Left lung (tissue), 14 donors: Measurements from ENCODE around the gene SAMD9. TPM values are rescaled to one million over a fixed set of nuclear protein-coding genes. Genes with fewer than 3 reads are reported as not detected.

ENCODE experiments used
- ATAC-seq: fragments of 200-7000 bp; cut with Tn5 transposase; one replicate; pipeline ENCODE4 v1.9.1; 2020; ENCODE audit warnings: moderate library complexity
- DNase-seq, 4 donors: peaks; one replicate each; pipeline ENCODE4 v3.0.0-alpha.2; 2013 to 2020
- H3K27ac ChIP-seq, 2 donors: fragments of 200-600 bp; sonication (generic) in 1 of 2; one replicate each; pipeline versions ENCODE4 v1.5.0 to v1.8.0; 2020 to 2021
- H3K27me3 ChIP-seq, 2 donors: fragments of 200-600 bp; sonication (generic) in 1 of 2; one replicate each; pipeline versions ENCODE4 v1.5.0 to v1.8.0; 2020 to 2021
- H3K36me3 ChIP-seq, 2 donors: fragments of 200-600 bp; sonication (generic) in 1 of 2; one replicate each; pipeline versions ENCODE4 v1.5.0 to v1.8.0; 2020 to 2021
- H3K4me1 ChIP-seq, 2 donors: fragments of 200-600 bp; one replicate each; pipeline ENCODE4 v1.8.0; 2021
- H3K4me3 ChIP-seq, 2 donors: fragments of 200-600 bp; sonication (generic) in 1 of 2; one replicate each; pipeline versions ENCODE4 v1.5.0 to v1.8.0; 2020 to 2021; ENCODE audit warnings: mild to moderate bottlenecking in 1 of 2
- H3K9me3 ChIP-seq, 2 donors: fragments of 200-600 bp; sonication (generic) in 1 of 2; one replicate each; pipeline versions ENCODE4 v1.5.0 to v1.8.0; 2020 to 2021
- intact Hi-C, 2 donors: fragments of 100-400 bp; cut with DNase I; formaldehyde crosslinking; loops; one replicate each; pipeline versions ENCODE4 v1.11.2 to v1.14.2; 2022
- long read RNA-seq, 12 donors: library from polyadenylated mRNA in 2 of 12; unstranded in 2 of 12; transcript quantifications; one replicate each; pipeline ENCODE4 v2.0.0 and lab custom pipeline, GENCODE V29; 2019 to 2026
- polyA plus RNA-seq, 6 donors: library from polyadenylated mRNA; unstranded; fragments of 120-200 nt; gene quantifications; one replicate each; pipeline ENCODE4 v1.2.1, GENCODE V29; 2013; ENCODE audit not compliant: insufficient read length in 6 of 6
- total RNA-seq, 2 donors: library from RNA; stranded (reverse); fragmentation: NEBNext Ultra II Directional; extraction: Animal tissue kit (Norgen Biotek cat#: 25700); gene quantifications; one replicate each; pipeline ENCODE4 v1.2.1, GENCODE V29; 2021
- TF ChIP-seq, protein P1 (sequence below), 2 donors: fragments of 200-600 bp; sonication (generic) in 1 of 2; IDR thresholded peaks; one replicate each; pipeline versions ENCODE4 v1.5.0 to v1.8.0; 2021; ENCODE audit warnings: antibody characterized with exemption in 2 of 2
- donor health status: DM: no; HTN: yes; CAD: no.
- donor health status: DM: no; HTN: no; CAD: no.

The SAMD9 gene
- total RNA-seq (10 to 100 TPM; 13.5 to 18.7 TPM), polyA plus RNA-seq (10 to 100 TPM in 3 of 6 donors, 1 to 10 TPM in 3; 8.8 to 11.7 (median 10.2) TPM)
- long read RNA-seq, donor 1, full-length matches to known transcripts = 8 of 8 reads
- long read RNA-seq, donor 1, partial matches to known transcripts = 0 of 8 reads
- long read RNA-seq, donor 1, other reads (novel, unspliced or antisense) = 0 of 8 reads
- long read RNA-seq, donor 2, full-length matches to known transcripts = 6 of 6 reads
- long read RNA-seq, donor 2, partial matches to known transcripts = 0 of 6 reads
- long read RNA-seq, donor 2, other reads (novel, unspliced or antisense) = 0 of 6 reads
- long read RNA-seq, donor 3, full-length matches to known transcripts = 1 of 1 reads
- long read RNA-seq, donor 3, partial matches to known transcripts = 0 of 1 reads
- long read RNA-seq, donor 3, other reads (novel, unspliced or antisense) = 0 of 1 reads
- long read RNA-seq, donor 4, full-length matches to known transcripts = 6 of 6 reads
- long read RNA-seq, donor 4, partial matches to known transcripts = 0 of 6 reads
- long read RNA-seq, donor 4, other reads (novel, unspliced or antisense) = 0 of 6 reads
- long read RNA-seq, donor 5, full-length matches to known transcripts = 5 of 5 reads
- long read RNA-seq, donor 5, partial matches to known transcripts = 0 of 5 reads
- long read RNA-seq, donor 5, other reads (novel, unspliced or antisense) = 0 of 5 reads
- long read RNA-seq, donor 6, full-length matches to known transcripts = 3 of 3 reads
- long read RNA-seq, donor 6, partial matches to known transcripts = 0 of 3 reads
- long read RNA-seq, donor 6, other reads (novel, unspliced or antisense) = 0 of 3 reads
- long read RNA-seq, donor 7, full-length matches to known transcripts = 1 of 1 reads
- long read RNA-seq, donor 7, partial matches to known transcripts = 0 of 1 reads
- long read RNA-seq, donor 7, other reads (novel, unspliced or antisense) = 0 of 1 reads
- long read RNA-seq, donor 8, full-length matches to known transcripts = 1 of 1 reads
- long read RNA-seq, donor 8, partial matches to known transcripts = 0 of 1 reads
- long read RNA-seq, donor 8, other reads (novel, unspliced or antisense) = 0 of 1 reads
- long read RNA-seq, donor 9 = 0 reads
- long read RNA-seq, donor 10, full-length matches to known transcripts = 3 of 3 reads
- long read RNA-seq, donor 10, partial matches to known transcripts = 0 of 3 reads
- long read RNA-seq, donor 10, other reads (novel, unspliced or antisense) = 0 of 3 reads
- long read RNA-seq, donor 11, full-length matches to known transcripts = 2 of 2 reads
- long read RNA-seq, donor 11, partial matches to known transcripts = 0 of 2 reads
- long read RNA-seq, donor 11, other reads (novel, unspliced or antisense) = 0 of 2 reads
- long read RNA-seq, donor 12, full-length matches to known transcripts = 2 of 2 reads
- long read RNA-seq, donor 12, partial matches to known transcripts = 0 of 2 reads
- long read RNA-seq, donor 12, other reads (novel, unspliced or antisense) = 0 of 2 reads

DNA sequence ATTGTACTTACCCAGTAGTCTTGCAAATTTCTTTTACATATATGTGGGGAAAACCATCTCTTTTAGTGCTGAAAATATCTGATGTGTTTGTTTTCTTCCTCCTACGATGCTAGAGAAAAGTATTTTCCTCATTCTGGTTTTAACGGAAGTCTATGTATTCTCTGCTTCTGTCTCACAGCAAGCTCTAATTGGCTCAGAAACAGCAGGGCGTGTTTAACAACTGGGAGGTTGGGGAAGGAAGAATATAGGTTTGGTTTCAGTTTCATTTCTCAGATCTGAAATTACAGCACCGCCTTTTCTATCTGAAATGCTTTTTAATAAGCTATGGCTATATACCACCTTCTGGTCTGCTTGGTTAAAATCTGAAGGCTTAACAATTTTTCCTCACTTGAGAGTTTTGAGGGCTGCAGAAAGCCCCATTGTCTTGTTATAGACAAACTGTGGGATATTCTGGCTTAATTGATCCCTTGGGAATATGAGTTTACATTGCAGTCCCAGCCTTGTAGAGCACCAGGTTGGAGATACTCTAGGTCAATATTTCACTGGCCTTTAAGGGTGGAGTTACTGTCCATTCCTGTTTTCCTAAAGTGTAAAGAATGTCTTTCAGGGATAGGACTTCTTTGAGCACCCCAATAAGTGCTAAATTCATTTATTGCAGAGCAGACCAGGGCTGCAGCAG, at the start of gene SAMD9:
Gene SAMD9, minus strand, starts transcription at position 128 of the 679 bp plus-strand sequence. CDS start 11,882 bp downstream, outside the sequence.
- peaks cover 0 to 5% of the 10 kb centered on the region in 2 donors for H3K36me3 ChIP-seq
- peak in 3 of 4 donors; percentile 64 to 89 (median 66) for DNase-seq
- peak; percentile 99 for ATAC-seq
- intact Hi-C loops = no loop called here
- peak within 1 kb of the TSS; percentile 30 to 52 for H3K4me3 ChIP-seq
- no peaks in the 10 kb centered on the region for H3K27me3 ChIP-seq
- H3K4me1 ChIP-seq = peaks cover 8 to 32% of the 10 kb centered on the region in 2 donors
- TF ChIP-seq, protein P1, sequence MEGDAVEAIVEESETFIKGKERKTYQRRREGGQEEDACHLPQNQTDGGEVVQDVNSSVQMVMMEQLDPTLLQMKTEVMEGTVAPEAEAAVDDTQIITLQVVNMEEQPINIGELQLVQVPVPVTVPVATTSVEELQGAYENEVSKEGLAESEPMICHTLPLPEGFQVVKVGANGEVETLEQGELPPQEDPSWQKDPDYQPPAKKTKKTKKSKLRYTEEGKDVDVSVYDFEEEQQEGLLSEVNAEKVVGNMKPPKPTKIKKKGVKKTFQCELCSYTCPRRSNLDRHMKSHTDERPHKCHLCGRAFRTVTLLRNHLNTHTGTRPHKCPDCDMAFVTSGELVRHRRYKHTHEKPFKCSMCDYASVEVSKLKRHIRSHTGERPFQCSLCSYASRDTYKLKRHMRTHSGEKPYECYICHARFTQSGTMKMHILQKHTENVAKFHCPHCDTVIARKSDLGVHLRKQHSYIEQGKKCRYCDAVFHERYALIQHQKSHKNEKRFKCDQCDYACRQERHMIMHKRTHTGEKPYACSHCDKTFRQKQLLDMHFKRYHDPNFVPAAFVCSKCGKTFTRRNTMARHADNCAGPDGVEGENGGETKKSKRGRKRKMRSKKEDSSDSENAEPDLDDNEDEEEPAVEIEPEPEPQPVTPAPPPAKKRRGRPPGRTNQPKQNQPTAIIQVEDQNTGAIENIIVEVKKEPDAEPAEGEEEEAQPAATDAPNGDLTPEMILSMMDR (IDR thresholded peaks at IDR 0.05) = no peak
- peaks cover 0 to 10% of the 10 kb centered on the region in 2 donors for H3K9me3 ChIP-seq
- H3K27ac ChIP-seq = peak within 1 kb of the TSS; percentile 73 to 82

DNA sequence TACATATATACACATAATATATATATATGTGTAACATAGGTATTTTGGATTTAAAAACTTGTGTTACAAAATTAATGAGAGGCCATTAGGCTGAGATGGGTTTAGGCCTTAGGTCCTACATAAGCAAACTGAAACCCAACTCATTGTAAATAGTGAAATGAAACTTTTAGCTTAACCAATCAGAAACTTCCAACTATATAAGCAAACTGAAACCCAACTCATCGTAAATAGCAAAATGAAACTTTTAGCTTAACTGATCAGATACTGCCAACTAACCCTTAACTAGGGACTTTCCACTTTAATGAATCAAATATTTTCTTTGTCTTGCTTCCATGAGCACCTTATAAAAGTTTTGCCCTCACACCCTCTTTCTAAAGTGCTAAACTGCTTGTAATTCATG, 47.7 kb upstream of the SAMD9 start:
- H3K36me3 ChIP-seq = no peaks in the 10 kb centered on the region
- no peak for ATAC-seq

DNA sequence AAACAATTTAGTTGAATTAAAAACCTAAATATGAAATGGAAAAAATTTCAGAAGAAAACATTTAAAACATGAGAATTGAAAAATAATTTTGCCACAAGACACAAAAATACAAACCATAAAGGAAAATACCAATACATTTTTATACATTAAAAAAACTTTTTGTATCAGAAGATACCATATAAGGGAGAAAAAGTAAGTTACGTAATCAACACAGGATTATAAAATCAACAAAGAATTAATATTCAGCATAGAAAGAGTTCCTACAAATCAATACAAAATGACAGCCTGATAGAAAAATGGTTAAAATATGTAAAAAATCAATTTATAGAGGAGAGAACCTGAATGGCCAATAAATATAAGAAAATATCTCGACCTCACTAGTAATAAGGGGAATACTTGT, 47.0 kb upstream of the SAMD9 start:
- Histone ChIP-seq H3K36me3 (no peaks in the 10 kb centered on the region), H3K27ac (no peak overlapping the region), H3K27me3 (no peaks in the 10 kb centered on the region), H3K9me3 (peaks cover 0 to 12% of the 10 kb centered on the region in 2 donors), H3K4me1 (no peaks in the 10 kb centered on the region), H3K4me3 (no peak overlapping the region)
- no peak for DNase-seq
- no peak for ATAC-seq
- intact Hi-C loops = no loop called here
- TF ChIP-seq, protein P1 (IDR thresholded peaks at IDR 0.05) = no peak

More for the DNA sequence above, 47.7 kb upstream of the SAMD9 start:
- Histone ChIP-seq H3K27ac (no peak overlapping the region), H3K27me3 (no peaks in the 10 kb centered on the region), H3K4me3 (no peak overlapping the region), H3K9me3 (peaks cover 0 to 16% of the 10 kb centered on the region in 2 donors), H3K4me1 (no peaks in the 10 kb centered on the region)
- TF ChIP-seq, protein P1 (IDR thresholded peaks at IDR 0.05) = no peak
- intact Hi-C loops = no loop called here
- DNase-seq = no peak

DNA sequence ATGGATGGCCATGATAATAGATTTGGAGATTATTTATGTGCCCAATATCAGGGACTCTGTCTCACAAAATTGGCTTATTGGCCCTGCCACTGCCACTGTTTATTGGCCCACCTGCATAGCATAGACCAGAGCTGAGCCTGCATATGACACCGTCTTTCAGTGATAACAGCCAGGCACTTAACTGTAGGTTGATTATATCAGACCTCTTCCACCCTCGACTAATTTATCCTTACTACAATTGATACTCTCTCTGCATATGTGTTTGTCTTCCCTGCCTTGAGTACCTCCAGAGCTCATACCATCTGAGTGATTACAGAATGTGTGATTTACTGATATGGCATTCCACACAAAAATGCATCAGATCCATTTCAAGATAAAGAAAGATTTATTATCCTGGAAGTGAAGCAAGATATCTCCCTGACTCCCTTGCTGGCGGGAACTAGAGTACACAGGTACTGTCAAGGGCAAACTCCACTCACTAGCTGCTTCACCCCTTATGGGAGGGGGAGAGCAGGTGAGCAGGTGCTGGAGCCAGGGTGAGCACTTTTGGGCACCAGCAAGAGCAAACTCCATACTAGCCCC, 43.5 kb upstream of the SAMD9 start:
- Histone ChIP-seq H3K36me3 (no peaks in the 10 kb centered on the region), H3K27me3 (no peaks in the 10 kb centered on the region), H3K9me3 (peaks cover 0 to 10% of the 10 kb centered on the region in 2 donors), H3K4me3 (no peak overlapping the region), H3K27ac (no peak overlapping the region), H3K4me1 (no peaks in the 10 kb centered on the region)
- TF ChIP-seq, protein P1 (IDR thresholded peaks at IDR 0.05) = no peak
- ATAC-seq (no peak), DNase-seq (no peak)
- intact Hi-C loops = no loop called here
